ENCODE data around the gene FOXP1.

Gene FOXP1

DNA sequence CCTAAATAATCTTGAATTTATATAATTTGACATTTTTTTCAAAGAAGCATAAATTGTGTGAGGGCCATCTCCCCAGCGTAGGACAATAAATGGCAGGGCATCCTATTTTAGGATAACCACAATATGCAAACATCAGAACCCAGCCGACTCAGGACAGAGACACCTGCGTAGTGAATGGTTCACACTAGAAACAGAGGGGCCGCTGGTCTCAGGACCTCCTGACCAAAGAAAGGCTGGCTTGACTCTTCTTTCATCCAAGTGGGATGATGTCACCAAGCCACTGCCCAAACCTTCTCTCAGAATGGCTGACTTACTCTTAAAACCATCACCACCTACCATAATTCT is 162.1 kb downstream of the FOXP1 start:
- FAIRE-seq: no peak

DNA sequence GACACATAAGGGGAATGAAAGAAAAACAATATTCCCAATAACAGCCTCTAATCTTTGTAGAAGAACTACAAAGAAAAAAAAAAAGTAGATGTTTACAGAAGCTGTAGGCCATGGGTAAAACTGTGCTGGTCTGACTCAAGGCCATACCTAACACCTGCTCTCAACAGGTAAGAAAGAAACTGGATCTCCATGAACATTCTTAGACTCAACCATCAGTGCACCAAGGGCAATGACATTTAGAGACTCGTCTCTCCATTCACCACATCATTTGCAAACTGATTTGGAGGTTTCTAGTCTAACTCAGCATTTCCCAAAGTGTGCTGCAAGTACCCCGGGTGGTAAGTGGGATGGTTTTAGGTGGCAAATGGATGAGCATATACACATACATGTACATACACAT is 164.2 kb downstream of the FOXP1 start:
- no peak for FAIRE-seq

DNA sequence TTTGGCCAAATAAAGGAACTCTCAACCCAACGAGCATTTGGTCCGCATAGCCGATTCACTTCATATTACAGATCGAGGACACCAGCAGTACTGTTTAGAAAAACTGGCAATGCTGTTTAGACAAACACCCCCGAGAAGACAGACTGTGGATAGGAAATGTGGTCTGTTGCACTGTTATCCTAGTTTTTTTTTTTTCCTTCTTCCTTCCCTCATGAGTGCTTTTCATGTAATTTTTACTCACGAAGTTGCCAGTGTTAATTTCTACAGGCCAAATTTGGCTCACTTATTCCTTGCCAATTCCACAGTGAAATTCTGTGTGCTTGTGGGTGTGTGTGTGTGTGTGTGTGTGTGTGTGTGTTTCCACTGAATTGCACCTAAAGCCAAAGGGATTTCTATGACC is 165.7 kb downstream of the FOXP1 start:
- no peak for FAIRE-seq

DNA sequence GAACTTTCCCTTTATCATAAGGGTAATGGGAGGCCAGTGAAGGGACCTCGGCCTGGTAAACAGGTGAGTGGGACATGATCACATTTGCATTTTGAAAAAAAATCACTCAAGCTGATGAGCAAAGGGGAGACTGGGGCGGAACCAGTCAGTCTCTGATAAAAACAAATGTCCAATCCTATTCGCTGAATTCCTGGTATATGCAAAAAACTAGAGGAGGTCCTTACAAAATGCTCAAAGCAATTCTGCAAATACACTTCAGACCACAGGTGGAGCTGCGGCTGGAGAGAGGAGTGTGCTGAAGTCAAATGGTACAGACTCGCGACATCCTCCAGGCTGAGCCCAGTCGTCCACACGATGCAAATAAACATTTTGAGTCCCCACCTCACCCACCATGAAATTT is 166.7 kb downstream of the FOXP1 start:
- FAIRE-seq: no peak

GRCh38 chr3:71415681-71416122 is 167.8 kb downstream of the FOXP1 start:
- FAIRE-seq: no peak

GRCh38 chr3:71414189-71414927 is 169.2 kb downstream of the FOXP1 start:
- no peak for FAIRE-seq

- FAIRE-seq: no peak
Observed at GRCh38 chr3:71413572-71413971, 170.0 kb downstream of the FOXP1 start.

GRCh38 chr3:71409352-71409751 is 174.2 kb downstream of the FOXP1 start:
- FAIRE-seq: no peak

DNA sequence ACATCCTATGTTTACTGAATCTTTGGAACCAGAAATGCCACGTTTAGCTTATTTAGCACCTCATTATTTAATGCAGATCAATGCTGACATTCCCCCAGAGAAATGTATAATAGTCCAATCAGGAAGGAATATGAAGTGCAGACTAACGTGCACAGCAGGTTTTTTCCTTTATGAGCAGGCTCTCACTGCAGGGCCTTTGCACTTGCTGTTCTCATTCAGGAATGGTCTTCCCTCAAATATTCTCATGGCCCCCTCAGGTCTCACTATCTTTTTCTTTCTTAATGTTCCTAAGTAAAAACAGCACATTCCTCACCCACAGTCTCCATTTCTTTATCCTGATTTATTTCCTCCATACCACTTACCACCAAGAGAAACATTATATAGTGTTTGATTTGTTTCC is 174.6 kb downstream of the FOXP1 start:
- FAIRE-seq: no peak

- FAIRE-seq: no peak
Observed at GRCh38 chr3:71407823-71408222, 175.7 kb downstream of the FOXP1 start.

DNA sequence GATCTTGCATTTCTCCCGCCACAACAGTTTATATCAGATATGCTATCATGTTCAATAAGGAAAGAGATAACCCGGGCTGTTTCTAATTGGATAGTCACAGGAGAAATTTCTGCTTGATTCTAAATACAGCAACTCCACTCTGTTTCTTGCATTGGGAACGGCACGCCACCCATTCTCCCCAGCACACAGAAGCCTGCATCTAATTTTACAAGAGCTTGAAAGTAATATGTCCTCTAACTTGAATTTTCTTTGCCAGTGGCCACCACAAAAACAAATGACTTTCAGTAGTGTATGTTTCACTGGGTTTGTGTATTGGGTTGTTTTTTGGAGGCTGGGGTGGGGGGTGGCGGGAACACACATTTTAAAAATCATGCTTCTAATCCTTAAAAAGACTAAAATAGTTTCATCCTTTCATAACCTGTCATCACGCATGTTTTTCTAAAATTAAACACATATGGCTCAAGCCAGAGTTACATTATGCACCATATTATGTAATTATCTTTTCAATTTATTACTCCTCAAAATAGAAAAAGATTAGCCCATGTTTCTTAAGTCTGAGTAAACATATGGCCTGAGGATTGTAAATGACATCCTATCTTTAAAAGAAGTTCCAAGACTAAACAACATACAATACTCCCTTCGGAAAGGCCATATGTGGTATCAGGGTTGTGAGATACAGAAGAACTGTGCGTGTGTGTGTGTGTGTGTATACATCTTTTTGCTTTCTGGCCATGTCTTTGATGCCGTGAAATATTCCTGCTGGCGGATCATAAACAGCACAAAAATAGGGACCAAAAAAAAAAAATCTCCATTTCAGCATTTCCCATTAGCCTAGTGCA is 176.3 kb downstream of the FOXP1 start:
- no peak for FAIRE-seq

- no peak for FAIRE-seq
Observed at GRCh38 chr3:71402911-71403310, 180.6 kb downstream of the FOXP1 start.

- no peak for FAIRE-seq
Observed at GRCh38 chr3:71402280-71402679, 181.2 kb downstream of the FOXP1 start.

- no peak for FAIRE-seq
Observed at GRCh38 chr3:71401695-71402231, 181.8 kb downstream of the FOXP1 start.

- FAIRE-seq: no peak
Observed at GRCh38 chr3:71400986-71401451, 182.5 kb downstream of the FOXP1 start.

DNA sequence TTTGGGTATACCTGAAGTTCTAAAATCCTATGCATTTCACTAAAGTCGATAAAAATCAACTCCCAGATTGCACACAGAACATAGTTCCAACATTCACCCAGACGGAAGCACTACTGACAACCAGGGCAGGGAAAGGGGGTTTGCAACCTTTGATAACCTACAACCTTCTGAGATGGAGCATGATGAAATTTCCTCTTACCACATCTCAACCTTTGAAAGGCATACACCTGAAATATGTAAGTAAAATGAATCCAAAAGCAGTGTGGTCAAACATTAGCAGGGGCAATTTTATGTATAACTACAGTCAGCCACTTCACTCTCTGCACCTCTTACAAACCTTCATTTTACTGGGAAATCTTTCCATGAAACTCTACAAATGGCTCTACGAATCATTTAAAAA is 184.1 kb downstream of the FOXP1 start:
- no peak for FAIRE-seq

- FAIRE-seq: no peak
Observed at GRCh38 chr3:71398157-71398836, 185.2 kb downstream of the FOXP1 start.

GRCh38 chr3:71397726-71398125 is 185.8 kb downstream of the FOXP1 start:
- FAIRE-seq: no peak

DNA sequence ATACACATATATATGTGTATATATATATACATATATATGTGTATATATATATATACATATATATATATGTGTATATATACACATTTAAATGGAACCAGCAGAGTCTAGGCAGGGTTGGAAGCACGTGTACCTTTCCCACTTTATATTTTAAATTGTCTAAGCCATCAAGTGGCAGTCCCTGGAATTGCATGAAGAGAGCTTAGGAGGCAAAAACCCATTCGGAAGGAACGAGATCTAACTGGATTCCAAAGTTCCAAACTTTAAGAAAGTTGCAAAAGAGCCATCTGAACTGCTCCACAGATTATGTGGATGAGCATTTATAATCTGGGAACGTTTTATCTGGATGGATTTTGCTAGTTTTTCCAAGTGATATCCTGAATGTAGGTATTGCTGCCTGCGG is 186.5 kb downstream of the FOXP1 start:
- FAIRE-seq: no peak

GRCh38 chr3:71395927-71396695 is 187.4 kb downstream of the FOXP1 start:
- no peak for FAIRE-seq

DNA sequence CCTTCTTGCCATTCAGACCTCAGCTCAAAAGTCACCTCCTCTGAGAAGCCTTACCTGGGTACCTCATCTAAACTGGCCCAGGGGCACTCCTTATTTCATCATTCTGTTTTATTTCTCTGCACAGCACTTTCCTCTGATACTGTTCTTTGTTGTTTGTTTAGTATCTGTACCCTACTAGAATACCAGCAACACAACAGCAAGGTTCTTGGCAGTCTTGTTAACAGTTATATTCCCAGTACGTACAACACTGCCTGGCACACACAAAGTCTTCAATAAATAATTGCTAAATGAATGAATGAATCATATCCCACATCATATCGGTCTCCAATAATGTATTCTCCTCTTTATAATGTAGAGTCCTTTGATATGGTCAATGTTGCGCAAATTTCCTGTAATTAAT is 188.1 kb downstream of the FOXP1 start:
- no peak for FAIRE-seq

GRCh38 chr3:71393745-71394144 is 189.8 kb downstream of the FOXP1 start:
- no peak for FAIRE-seq

All from endometrium (tissue), 2 donors.